Keratinocyte (primary cell): Measurements from ENCODE around the gene BCAS3. TPM values are rescaled to one million over a fixed set of nuclear protein-coding genes. Genes with fewer than 3 reads are reported as not detected.

Experiments used
- DNase-seq: peaks from one replicate; pipeline ENCODE4 v3.0.0-alpha.2; 2011; ENCODE audit warnings: low read depth, missing footprints, low spot score
- FAIRE-seq: peaks from 2 replicates; lab custom pipeline; 2011; peaks lifted over from hg19 to GRCh38; lab: Jason Lieb, UNC
- H2AFZ ChIP-seq: 2 replicates; pipeline ENCODE4 v1.6.0; 2012; ENCODE audit warnings: low read length, control low read depth, inconsistent platforms; ENCODE audit not compliant: control insufficient read depth
- H3K27ac ChIP-seq: 2 replicates; pipeline ENCODE4 v1.5.1; 2011; ENCODE audit warnings: low read length; ENCODE audit not compliant: control insufficient read depth, insufficient read depth
- H3K27me3 ChIP-seq: 3 replicates; pipeline ENCODE4 v1.6.0; 2011; ENCODE audit warnings: low read length; ENCODE audit not compliant: control insufficient read depth, insufficient read depth; ENCODE audit errors: extremely low read depth
- H3K36me3 ChIP-seq, 2 experiments: 2 replicates in 1 of 2; 3 replicates in 1 of 2; pipeline ENCODE4 v1.5.1; 2011; ENCODE audit warnings: low read length in 2 of 2, mild to moderate bottlenecking in 1 of 2; ENCODE audit not compliant: control insufficient read depth in 2 of 2, insufficient read depth in 2 of 2; ENCODE audit errors: extremely low read depth in 1 of 2
- H3K4me1 ChIP-seq: 3 replicates; pipeline ENCODE4 v1.5.1; 2011; ENCODE audit warnings: low read length; ENCODE audit not compliant: control insufficient read depth, insufficient read depth; ENCODE audit errors: extremely low read depth
- H3K4me2 ChIP-seq: 3 replicates; pipeline ENCODE4 v1.6.0; 2011; ENCODE audit warnings: low read depth, low read length; ENCODE audit not compliant: control insufficient read depth, insufficient read depth; ENCODE audit errors: extremely low read depth
- H3K4me3 ChIP-seq, 3 experiments: fragments of 200-600 bp in 1 of 3; sonication (generic) in 1 of 3; 2 replicates in 2 of 3; 3 replicates in 1 of 3; pipeline ENCODE4 v1.5.1; 2011 to 2016; ENCODE audit warnings: low read length in 3 of 3, mild to moderate bottlenecking in 3 of 3, control low read depth in 2 of 3, inconsistent platforms in 1 of 3, low read depth in 1 of 3, mixed read lengths in 1 of 3, mixed run types in 1 of 3, moderate library complexity in 1 of 3; ENCODE audit not compliant: control insufficient read depth in 2 of 3, insufficient read depth in 2 of 3; ENCODE audit errors: extremely low read depth in 1 of 3
- H3K79me2 ChIP-seq: 2 replicates; pipeline ENCODE4 v1.6.0; 2012; ENCODE audit warnings: low read length; ENCODE audit not compliant: control insufficient read depth, insufficient read depth
- H3K9ac ChIP-seq: 3 replicates; pipeline ENCODE4 v1.6.0; 2011; ENCODE audit warnings: low read length; ENCODE audit not compliant: control insufficient read depth, insufficient read depth; ENCODE audit errors: extremely low read depth
- H3K9me1 ChIP-seq: 3 replicates; pipeline ENCODE4 v1.6.0; 2011; ENCODE audit warnings: low read length; ENCODE audit not compliant: control insufficient read depth, insufficient read depth; ENCODE audit errors: extremely low read depth
- H3K9me3 ChIP-seq: 2 replicates; pipeline ENCODE4 v1.5.1; 2012; ENCODE audit warnings: low read depth, low read length; ENCODE audit not compliant: control insufficient read depth
- H4K20me1 ChIP-seq: 3 replicates; pipeline ENCODE4 v1.6.0; 2011; ENCODE audit warnings: low read length; ENCODE audit not compliant: control insufficient read depth, insufficient read depth; ENCODE audit errors: extremely low read depth
- EZH2 ChIP-seq: IDR thresholded peaks from one replicate; pipeline ENCODE4 v1.6.1; 2012; ENCODE audit warnings: inconsistent platforms, mild to moderate bottlenecking, low read length, moderate library complexity
- dilution Hi-C: fragments of 300-500 bp; cut with MboI; formaldehyde crosslinking; loops from one replicate; pipeline ENCODE4 v1.7.0; 2020; ENCODE audit warnings: low sequenced_read_pairs; ENCODE audit not compliant: extremely low pct_ligation_motif_present
- polyA plus RNA-seq, 5 experiments: library from polyadenylated mRNA; depleted of rRNA in 3 of 5; stranded (reverse) in 3 of 5; stranded (forward) in 1 of 5; unstranded in 1 of 5; fragments of >200 nt; gene quantifications; 1 replicate in 1 of 5; 2 replicates in 3 of 5; 3 replicates in 1 of 5; pipeline versions ENCODE4 v1.2.1 to v1.2.3, GENCODE V29; 2011 to 2012; ENCODE audit warnings: missing spikeins in 2 of 5, low read depth in 1 of 5, low replicate concordance in 1 of 5
- TF ChIP-seq, protein P1 (sequence below), 3 experiments: IDR thresholded peaks in 1 of 3; conservative IDR thresholded peaks in 1 of 3; optimal IDR thresholded peaks in 1 of 3; 2 replicates in 2 of 3; 3 replicates in 1 of 3; pipeline versions ENCODE3 to v1.5.1; 2011; ENCODE audit warnings: low read length in 3 of 3, mild to moderate bottlenecking in 3 of 3, moderate library complexity in 2 of 3, control low read depth in 1 of 3, inconsistent platforms in 1 of 3; ENCODE audit not compliant: insufficient read depth in 2 of 3; ENCODE audit errors: extremely low read depth in 1 of 3

Gene BCAS3
- polyA plus RNA-seq, 1 donor (not counting 4 experiments of a cell fraction or from before 2014, with no cell fraction given), result 11.8 TPM

DNA sequence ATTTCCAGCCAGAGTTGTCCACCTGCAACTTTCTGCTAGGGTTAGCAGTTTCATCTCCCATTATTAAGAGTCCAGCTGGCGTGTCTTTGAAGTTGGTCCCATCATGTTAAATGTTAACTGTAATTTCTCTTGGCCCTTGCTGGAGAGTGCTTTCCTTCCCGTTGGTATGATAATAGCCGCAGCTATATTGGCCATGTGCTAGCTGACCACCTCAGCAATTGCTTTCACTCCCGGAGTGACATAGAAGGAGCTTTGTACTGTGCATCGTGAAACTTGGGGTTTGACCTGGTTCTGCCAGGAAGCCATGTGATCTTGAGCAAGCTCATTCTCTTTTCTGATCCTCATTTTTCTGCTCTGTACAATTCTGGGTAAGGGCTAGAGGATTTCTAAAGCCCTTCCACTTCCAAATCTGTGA, 641.0 kb downstream of the BCAS3 start:
- H3K36me3 ChIP-seq, result no peaks in the 10 kb centered on the region
- H3K4me1 ChIP-seq, result peaks cover 12% of the 10 kb centered on the region
- no peak overlapping the region for H3K4me2 ChIP-seq
- no peaks in the 10 kb centered on the region for H4K20me1 ChIP-seq
- DNase-seq (no peak), FAIRE-seq (no peak)
- no peak for TF ChIP-seq EZH2
- TF ChIP-seq, protein P1, sequence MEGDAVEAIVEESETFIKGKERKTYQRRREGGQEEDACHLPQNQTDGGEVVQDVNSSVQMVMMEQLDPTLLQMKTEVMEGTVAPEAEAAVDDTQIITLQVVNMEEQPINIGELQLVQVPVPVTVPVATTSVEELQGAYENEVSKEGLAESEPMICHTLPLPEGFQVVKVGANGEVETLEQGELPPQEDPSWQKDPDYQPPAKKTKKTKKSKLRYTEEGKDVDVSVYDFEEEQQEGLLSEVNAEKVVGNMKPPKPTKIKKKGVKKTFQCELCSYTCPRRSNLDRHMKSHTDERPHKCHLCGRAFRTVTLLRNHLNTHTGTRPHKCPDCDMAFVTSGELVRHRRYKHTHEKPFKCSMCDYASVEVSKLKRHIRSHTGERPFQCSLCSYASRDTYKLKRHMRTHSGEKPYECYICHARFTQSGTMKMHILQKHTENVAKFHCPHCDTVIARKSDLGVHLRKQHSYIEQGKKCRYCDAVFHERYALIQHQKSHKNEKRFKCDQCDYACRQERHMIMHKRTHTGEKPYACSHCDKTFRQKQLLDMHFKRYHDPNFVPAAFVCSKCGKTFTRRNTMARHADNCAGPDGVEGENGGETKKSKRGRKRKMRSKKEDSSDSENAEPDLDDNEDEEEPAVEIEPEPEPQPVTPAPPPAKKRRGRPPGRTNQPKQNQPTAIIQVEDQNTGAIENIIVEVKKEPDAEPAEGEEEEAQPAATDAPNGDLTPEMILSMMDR (optimal IDR thresholded peaks at IDR 0.05 in 1 of 3, IDR thresholded peaks at IDR 0.05 in 1 of 3, conservative IDR thresholded peaks at IDR 0.05 in 1 of 3; ENCODE audit: extremely low read depth in 1 of 3, insufficient read depth in 2 of 3, low read length in 3 of 3), result no peak
- no peaks in the 10 kb centered on the region for H3K9me1 ChIP-seq
- peaks cover 6% of the 10 kb centered on the region for H3K27me3 ChIP-seq
- H3K4me3 ChIP-seq, result no peak overlapping the region
- no peaks in the 10 kb centered on the region for H3K9me3 ChIP-seq
- dilution Hi-C loops, result no loop called here
- H3K27ac ChIP-seq, result no peak overlapping the region
- no peak overlapping the region for H3K9ac ChIP-seq
- no peaks in the 10 kb centered on the region for H3K79me2 ChIP-seq
- H2AFZ ChIP-seq, result no peak overlapping the region

DNA sequence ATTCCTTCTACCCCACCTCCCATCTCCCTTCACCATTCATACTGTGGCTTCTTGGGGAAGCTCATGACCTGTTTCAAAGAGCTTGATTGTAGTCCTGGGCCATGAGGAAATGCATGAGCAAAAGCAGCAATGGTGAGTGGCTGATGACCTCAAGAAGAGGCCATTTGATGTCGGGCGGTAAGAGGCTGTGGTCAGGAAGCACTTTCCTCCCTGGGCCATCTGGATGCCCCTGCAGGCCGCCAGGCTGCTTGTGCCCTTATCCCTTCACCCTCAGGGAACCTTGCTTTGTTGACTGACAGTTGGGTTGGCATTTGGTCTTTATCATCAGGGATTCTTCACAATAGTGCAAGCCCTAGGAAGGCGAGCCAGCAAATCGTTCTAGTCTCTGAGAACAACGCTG, 643.7 kb downstream of the BCAS3 start:
- dilution Hi-C loops, result no loop called here
- Histone ChIP-seq H3K79me2 (no peaks in the 10 kb centered on the region), H3K4me2 (no peak overlapping the region), H3K4me3 (no peak overlapping the region), H3K27ac (no peak overlapping the region), H2AFZ (no peak overlapping the region), H3K9me3 (no peaks in the 10 kb centered on the region), H3K36me3 (no peaks in the 10 kb centered on the region), H3K4me1 (no peaks in the 10 kb centered on the region), H3K27me3 (peaks cover 6% of the 10 kb centered on the region), H3K9me1 (no peaks in the 10 kb centered on the region), H3K9ac (no peak overlapping the region), H4K20me1 (no peaks in the 10 kb centered on the region)
- no peak for DNase-seq
- FAIRE-seq, result no peak
- TF ChIP-seq, protein P1 (optimal IDR thresholded peaks at IDR 0.05 in 1 of 3, IDR thresholded peaks at IDR 0.05 in 1 of 3, conservative IDR thresholded peaks at IDR 0.05 in 1 of 3; ENCODE audit: extremely low read depth in 1 of 3, insufficient read depth in 2 of 3, low read length in 3 of 3), result no peak
